Spleen (tissue), 11 donors: Measurements from ENCODE around the gene ANKRD27. TPM values are rescaled to one million over a fixed set of nuclear protein-coding genes. Genes with fewer than 3 reads are reported as not detected.
A peak's percentile ranks its signal among the peaks of the same experiment; 100 is the strongest.

Experiments used
- DNase-seq: peaks from one replicate; pipeline ENCODE4 v3.0.0-alpha.2; 2020
- H3K27ac ChIP-seq, 8 donors: fragments of 200-600 bp; sonication (generic) in 7 of 8; 1 replicate in 4 of 8; 2 replicates in 4 of 8; pipeline versions ENCODE4 v1.5.0 to v1.8.0; 2016 to 2021; ENCODE audit warnings: inconsistent platforms in 4 of 8, mild to moderate bottlenecking in 4 of 8, moderate library complexity in 1 of 8
- H3K27me3 ChIP-seq, 7 donors: fragments of 200-600 bp; sonication (generic) in 6 of 7; replicated peaks in 1 of 7; 1 replicate in 4 of 7; 2 replicates in 3 of 7; pipeline versions ENCODE4 v1.5.0 to v1.8.0; 2016 to 2021; ENCODE audit warnings: inconsistent platforms in 3 of 7, mild to moderate bottlenecking in 1 of 7
- H3K36me3 ChIP-seq, 6 donors: fragments of 200-600 bp; sonication (generic) in 5 of 6; 1 replicate in 4 of 6; 2 replicates in 2 of 6; pipeline versions ENCODE4 v1.5.0 to v1.8.0; 2016 to 2021; ENCODE audit warnings: inconsistent platforms in 2 of 6
- H3K4me1 ChIP-seq, 6 donors: fragments of 200-600 bp; sonication (generic) in 5 of 6; 1 replicate in 3 of 6; 2 replicates in 3 of 6; pipeline versions ENCODE4 v1.5.0 to v1.8.0; 2016 to 2021; ENCODE audit warnings: inconsistent platforms in 3 of 6
- H3K4me3 ChIP-seq, 8 donors: fragments of 200-600 bp; sonication (generic) in 7 of 8; 1 replicate in 4 of 8; 2 replicates in 4 of 8; pipeline versions ENCODE4 v1.5.0 to v1.8.0; 2016 to 2021; ENCODE audit warnings: inconsistent platforms in 4 of 8, mild to moderate bottlenecking in 4 of 8, moderate library complexity in 2 of 8
- H3K9me3 ChIP-seq, 8 donors: fragments of 200-600 bp; sonication (generic) in 7 of 8; 1 replicate in 4 of 8; 2 replicates in 4 of 8; pipeline versions ENCODE4 v1.5.0 to v1.8.0; 2016 to 2021; ENCODE audit warnings: inconsistent platforms in 4 of 8
- CTCF ChIP-seq, 11 experiments: fragments of 200-600 bp in 7 of 11; fragments of 450-650 bp in 4 of 11; sonication (generic) in 4 of 11; IDR thresholded peaks in 8 of 11; conservative IDR thresholded peaks in 3 of 11; 1 replicate in 7 of 11; 2 replicates in 4 of 11; pipeline versions ENCODE4 v1.4.0 to v1.8.0; 2016 to 2021; ENCODE audit warnings: antibody characterized with exemption in 11 of 11, inconsistent platforms in 4 of 11, mild to moderate bottlenecking in 1 of 11
- POLR2A ChIP-seq, 3 donors: fragments of 450-650 bp; IDR thresholded peaks; one replicate each; pipeline ENCODE4 v1.5.1; 2017; ENCODE audit warnings: antibody characterized with exemption in 3 of 3, mild to moderate bottlenecking in 1 of 3
- POLR2AphosphoS5 ChIP-seq, 3 donors: sonication (generic); formaldehyde crosslinking; IDR thresholded peaks; one replicate each; pipeline ENCODE4 v1.5.1; 2017; ENCODE audit warnings: antibody characterized with exemption in 3 of 3
- WGBS, 5 donors: extraction: QIAGEN DNeasy Blood & Tissue Kit in 3 of 5; methylation state at CpG; one replicate each; pipeline versions ENCODE4 v1.1.5 to v1.1.7; 2013 to 2018; 5-methylcytosine and 5-hydroxymethylcytosine counted together
- intact Hi-C: fragments of 100-400 bp; cut with DNase I; formaldehyde crosslinking; loops from one replicate; pipeline ENCODE4 v1.15.0; 2023; ENCODE audit warnings: low total_unique reads
- polyA plus RNA-seq, 3 donors: library from polyadenylated mRNA; stranded (reverse); fragments of 200-250 nt; gene quantifications; one replicate each; pipeline ENCODE4 v1.2.1, GENCODE V29; 2013
- total RNA-seq, 7 donors: library from RNA; depleted of rRNA in 3 of 7; stranded (reverse); fragments of >200 nt in 3 of 7; fragmentation: NEBNext Ultra II Directional in 4 of 7; extraction: Animal tissue kit (Norgen Biotek cat#: 25700) in 4 of 7; gene quantifications; one replicate each; pipeline versions ENCODE4 v1.1.0 to v1.2.1, GENCODE V29; 2016 to 2021
- donor health status: healthy with polysubstance abuse.
- donor health status: DM: no; HTN: no; CAD: no; lungs with moderate emphysema.
- donor health status: DM: no; HTN: no; CAD: no.
- donor health status: Bipolar disorder and iron deficiency.
- donor health status: healthy.
- donor health status: DM: no; HTN: no; CAD: no.
- donor health status: DM: yes; HTN: yes; CAD: no.

The ANKRD27 gene
- total and polyA plus RNA-seq, 10 donors, result 6.5 to 31.7 (median 28.2) TPM

- Histone ChIP-seq H3K9me3 (no peaks in the 10 kb centered on the region), H3K36me3 (peaks cover 0 to 100% (median 72%) of the 10 kb centered on the region in 6 donors), H3K4me3 (no peak overlapping the region), H3K27ac (peak overlapping the region in 1 of 8 donors; percentile 5), H3K4me1 (peaks cover 0 to 14% (median 0%) of the 10 kb centered on the region in 6 donors), H3K27me3 (no peaks in the 10 kb centered on the region)
- WGBS, 5 donors, result 72 to 89% (median 78%) methylated on average over 11 to 12 of the region's 12 CpGs
- TF ChIP-seq POLR2AphosphoS5 (IDR thresholded peaks at IDR 0.05), result peak in 2 of 3 donors; percentile 33 to 35
- no peak for TF ChIP-seq POLR2A (IDR thresholded peaks at IDR 0.05)
- peak; percentile 84 for DNase-seq
- intact Hi-C loops, result no loop called here
Observed at GRCh38 chr19:32642771-32643170, 32.2 kb downstream of the ANKRD27 start.

DNA sequence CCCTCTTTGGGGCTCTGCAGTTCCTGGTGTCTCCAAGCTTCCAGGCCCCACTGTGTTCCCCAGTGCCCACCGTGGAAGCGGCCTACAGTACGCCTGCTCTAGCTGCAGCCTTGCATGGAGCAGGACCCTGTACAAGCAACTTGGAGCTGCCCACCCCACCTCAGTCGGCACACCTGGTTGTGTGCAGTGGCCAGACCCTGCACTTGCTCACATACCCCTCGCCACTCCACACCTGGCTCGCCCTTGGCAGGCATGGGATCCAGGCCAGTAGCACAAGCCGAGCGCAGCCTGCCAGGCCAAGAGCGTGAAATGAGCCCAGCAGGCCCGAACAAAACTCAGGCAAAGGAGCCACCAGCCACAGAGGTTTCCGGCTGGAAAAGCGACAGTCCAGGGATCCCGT is 36.4 kb downstream of the ANKRD27 start:
- WGBS, 5 donors, result 96 to 100% (median 99%) methylated on average over 8 to 13 of the region's 13 CpGs
- DNase-seq, result no peak
- peaks cover 0 to 100% (median 67%) of the 10 kb centered on the region in 6 donors for H3K36me3 ChIP-seq
- H3K9me3 ChIP-seq, result no peaks in the 10 kb centered on the region
- intact Hi-C loops, result no loop called here
- peak in 1 of 3 donors; percentile 30 for TF ChIP-seq POLR2AphosphoS5 (IDR thresholded peaks at IDR 0.05)
- no peak for TF ChIP-seq POLR2A (IDR thresholded peaks at IDR 0.05)
- H3K4me3 ChIP-seq, result no peak overlapping the region
- peaks cover 0 to 13% (median 0%) of the 10 kb centered on the region in 6 donors for H3K4me1 ChIP-seq
- no peaks in the 10 kb centered on the region for H3K27me3 ChIP-seq
- no peak overlapping the region for H3K27ac ChIP-seq

- DNase-seq, result no peak
- no peaks in the 10 kb centered on the region for H3K9me3 ChIP-seq
- no peaks in the 10 kb centered on the region for H3K27me3 ChIP-seq
- WGBS, 5 donors, result 89 to 97% (median 91%) methylated on average over 6 to 14 of the region's 14 CpGs
- peaks cover 0 to 100% (median 58%) of the 10 kb centered on the region in 6 donors for H3K36me3 ChIP-seq
- peaks cover 0 to 3% (median 0%) of the 10 kb centered on the region in 6 donors for H3K4me1 ChIP-seq
- H3K27ac ChIP-seq, result no peak overlapping the region
- TF ChIP-seq POLR2A (IDR thresholded peaks at IDR 0.05) (no peak), POLR2AphosphoS5 (IDR thresholded peaks at IDR 0.05) (peak in 1 of 3 donors; percentile 18)
- intact Hi-C loops, result no loop called here
- H3K4me3 ChIP-seq, result no peak overlapping the region
Observed at GRCh38 chr19:32637480-32637879, 37.5 kb downstream of the ANKRD27 start.

DNA sequence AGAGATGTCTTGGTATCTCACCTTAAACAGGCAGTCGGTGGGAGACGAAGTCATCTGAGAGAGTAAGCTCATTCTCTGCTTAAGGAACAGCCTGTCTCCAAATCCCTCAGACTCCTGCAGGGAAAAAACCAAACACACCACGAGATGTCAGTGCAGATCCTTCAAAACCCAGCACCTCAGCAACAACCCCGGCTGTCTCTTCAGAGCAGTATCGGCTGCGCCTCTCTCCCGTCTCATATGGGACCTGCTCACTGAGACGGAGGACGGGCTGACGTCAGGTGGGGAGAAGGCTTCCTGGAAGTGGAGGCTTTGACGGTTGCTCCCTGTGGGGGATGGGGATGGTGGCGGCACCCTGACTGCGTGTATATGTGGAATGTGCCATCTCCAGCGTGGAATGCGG is 43.6 kb downstream of the ANKRD27 start:
- Histone ChIP-seq H3K36me3 (peaks cover 0 to 100% (median 55%) of the 10 kb centered on the region in 6 donors), H3K27me3 (no peaks in the 10 kb centered on the region), H3K4me3 (no peak overlapping the region), H3K9me3 (no peaks in the 10 kb centered on the region), H3K4me1 (no peaks in the 10 kb centered on the region), H3K27ac (no peak overlapping the region)
- no peak for DNase-seq
- 92 to 98% (median 96%) methylated on average over 15 of the region's 15 CpGs for WGBS, 5 donors
- intact Hi-C loops, result no loop called here
- TF ChIP-seq POLR2AphosphoS5 (IDR thresholded peaks at IDR 0.05) (no peak), POLR2A (IDR thresholded peaks at IDR 0.05) (no peak), CTCF (IDR thresholded peaks at IDR 0.05 in 8 of 11, conservative IDR thresholded peaks at IDR 0.05 in 3 of 11) (no peak)

DNA sequence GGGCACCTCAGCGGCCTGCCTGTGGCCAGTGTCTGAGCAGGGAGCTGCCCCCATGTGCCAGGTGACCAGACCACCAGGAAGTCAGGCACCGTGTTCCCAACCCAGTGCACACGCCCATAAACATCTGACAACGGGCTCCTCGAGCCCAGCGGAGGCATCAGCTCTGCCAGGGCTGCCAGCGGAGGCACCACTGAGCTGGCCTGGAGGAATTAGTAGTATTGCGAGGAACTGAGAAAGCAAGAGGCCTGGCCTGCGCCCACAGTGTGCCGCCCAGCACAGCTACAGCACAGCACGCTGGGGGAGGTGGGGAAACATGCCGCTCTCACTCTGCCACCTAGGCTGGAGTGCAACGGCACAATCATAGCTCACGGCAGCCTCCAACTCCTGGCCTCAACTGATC is 44.6 kb downstream of the ANKRD27 start:
- Histone ChIP-seq H3K27me3 (no peaks in the 10 kb centered on the region), H3K27ac (no peak overlapping the region), H3K9me3 (no peaks in the 10 kb centered on the region), H3K36me3 (peaks cover 0 to 100% (median 57%) of the 10 kb centered on the region in 6 donors), H3K4me1 (no peaks in the 10 kb centered on the region), H3K4me3 (no peak overlapping the region)
- no peak for DNase-seq
- intact Hi-C loops, result no loop called here
- 87 to 97% (median 88%) methylated on average over 6 to 14 of the region's 14 CpGs for whole genome bisulfite sequencing, 5 donors
- TF ChIP-seq POLR2A (IDR thresholded peaks at IDR 0.05) (no peak), CTCF (IDR thresholded peaks at IDR 0.05 in 8 of 11, conservative IDR thresholded peaks at IDR 0.05 in 3 of 11) (no peak), POLR2AphosphoS5 (IDR thresholded peaks at IDR 0.05) (peak in 1 of 3 donors; percentile 33)
